Activated T-cell treated with anti-CD3 and anti-CD28 coated beads for 4 hours (primary cell): ENCODE measurements around the gene RPL27A.

Source experiments
- DNase-seq: peaks from one replicate; pipeline ENCODE4 v3.0.0-alpha.2; 2020

The RPL27A gene

GRCh38 chr11:8702598-8702915 is 20.0 kb downstream of the RPL27A start:
- DNase-seq, result no peak

- no peak for DNase-seq
Measured at GRCh38 chr11:8704136-8704535, 21.5 kb downstream of the RPL27A start.

DNA sequence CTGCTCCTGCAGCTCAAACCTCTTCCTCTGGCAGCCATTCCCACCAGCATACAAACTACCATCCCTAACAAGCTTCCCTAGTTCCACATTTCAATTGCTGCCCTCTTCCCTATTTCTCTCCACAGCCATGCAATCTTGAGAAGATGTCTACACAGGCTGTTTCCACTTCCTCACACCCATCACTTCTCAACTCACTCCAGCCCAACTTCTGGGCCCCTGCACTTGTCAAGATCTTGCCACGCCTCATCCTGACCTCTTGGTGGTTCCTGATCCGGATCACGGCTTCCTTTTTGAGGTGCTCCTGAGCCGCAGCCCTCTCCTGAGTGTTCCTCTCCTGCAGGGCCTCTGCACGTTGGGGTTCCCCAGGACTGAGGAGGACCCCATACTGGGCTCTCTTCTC is 22.6 kb downstream of the RPL27A start:
- no peak for DNase-seq

- DNase-seq, result no peak
Measured at GRCh38 chr11:8706673-8707432, 24.3 kb downstream of the RPL27A start.

DNA sequence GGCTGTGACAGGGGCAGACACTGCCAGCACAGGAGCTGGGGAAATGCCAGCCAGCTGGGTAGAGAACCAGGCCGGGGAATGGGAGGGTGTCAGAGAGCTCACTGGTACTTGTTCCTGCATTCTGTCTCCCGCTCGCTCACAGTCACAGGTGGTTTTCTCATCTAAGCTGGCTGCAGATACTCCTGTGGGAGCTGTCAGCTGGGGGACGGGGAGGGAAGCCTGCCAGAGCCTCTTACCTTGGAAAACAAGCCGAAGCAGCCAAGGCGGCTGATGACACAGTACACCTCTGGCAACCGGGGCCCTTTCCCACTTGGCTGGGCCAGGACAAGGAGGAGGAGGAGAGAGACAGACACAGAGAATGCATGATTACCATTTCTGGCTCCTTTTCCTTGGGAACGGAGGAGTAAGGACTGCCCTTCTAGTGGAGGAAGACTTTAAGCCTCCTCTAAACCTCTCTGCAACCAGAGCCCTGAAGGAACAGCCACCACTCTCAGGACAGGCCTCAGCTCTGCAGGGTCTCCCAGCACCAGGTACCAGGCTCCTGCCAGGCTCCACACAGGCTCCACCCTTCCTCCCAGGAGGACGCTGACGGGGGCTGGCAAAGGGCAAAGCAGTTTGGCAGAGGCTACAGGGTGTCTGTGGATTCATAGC is 25.1 kb downstream of the RPL27A start:
- DNase-seq, result no peak

GRCh38 chr11:8709002-8709672 is 26.5 kb downstream of the RPL27A start:
- DNase-seq, result no peak

DNA sequence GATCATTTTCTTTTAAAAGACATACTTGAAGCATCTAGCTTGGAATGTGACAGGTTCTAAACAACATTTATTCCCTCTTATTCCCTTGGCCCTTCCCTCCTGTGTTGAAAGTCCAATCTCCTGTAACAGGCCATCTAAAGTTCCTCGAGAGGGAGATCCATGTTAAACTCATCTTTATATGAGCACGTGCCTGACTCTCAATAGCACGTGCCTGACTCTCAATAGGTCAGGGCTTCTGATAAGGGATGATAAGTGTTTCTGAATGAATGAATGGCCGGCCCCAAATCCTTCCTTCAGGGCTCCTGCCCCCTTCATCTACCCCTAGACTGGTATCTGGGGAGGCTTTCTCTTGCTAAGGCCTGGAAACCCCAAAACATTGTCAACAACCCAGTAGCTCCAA is 27.2 kb downstream of the RPL27A start:
- DNase-seq, result no peak

- no peak for DNase-seq
Measured at GRCh38 chr11:8711895-8712442, 29.4 kb downstream of the RPL27A start.

- no peak for DNase-seq
Measured at GRCh38 chr11:8712506-8712905, 29.9 kb downstream of the RPL27A start.

DNA sequence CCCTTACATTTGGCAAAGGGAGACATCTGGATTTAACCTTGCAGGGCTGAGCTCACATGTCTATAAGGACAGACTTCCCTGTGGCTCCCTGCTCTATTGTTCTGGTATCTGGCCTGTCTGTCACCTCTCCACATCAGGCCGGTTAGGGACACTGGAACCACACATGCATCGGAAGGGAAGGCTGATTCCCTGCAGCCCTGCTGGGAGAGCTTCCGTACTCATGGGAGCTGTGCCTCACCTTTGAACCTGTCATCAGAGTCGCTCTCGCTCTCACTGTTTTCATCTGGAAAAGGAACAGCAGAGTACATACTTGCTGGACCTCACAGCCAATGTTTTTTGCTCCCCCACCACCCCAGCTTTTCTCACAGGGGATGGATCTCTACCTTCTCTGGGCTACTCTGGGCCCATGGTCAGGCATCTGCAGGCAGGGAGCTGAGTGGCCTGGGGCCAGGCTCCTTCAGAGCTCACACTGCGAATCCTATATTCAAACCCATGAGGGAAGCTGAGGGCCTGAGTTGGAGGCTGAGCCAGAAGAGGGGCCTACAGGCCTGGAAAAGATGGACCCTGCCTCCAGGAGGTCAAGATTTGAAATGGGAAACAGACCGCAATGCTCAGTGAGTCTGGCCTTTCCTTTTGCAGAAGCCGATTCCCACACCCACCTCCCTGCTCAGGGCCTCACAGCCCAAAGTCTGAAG is 31.3 kb downstream of the RPL27A start:
- no peak for DNase-seq

DNA sequence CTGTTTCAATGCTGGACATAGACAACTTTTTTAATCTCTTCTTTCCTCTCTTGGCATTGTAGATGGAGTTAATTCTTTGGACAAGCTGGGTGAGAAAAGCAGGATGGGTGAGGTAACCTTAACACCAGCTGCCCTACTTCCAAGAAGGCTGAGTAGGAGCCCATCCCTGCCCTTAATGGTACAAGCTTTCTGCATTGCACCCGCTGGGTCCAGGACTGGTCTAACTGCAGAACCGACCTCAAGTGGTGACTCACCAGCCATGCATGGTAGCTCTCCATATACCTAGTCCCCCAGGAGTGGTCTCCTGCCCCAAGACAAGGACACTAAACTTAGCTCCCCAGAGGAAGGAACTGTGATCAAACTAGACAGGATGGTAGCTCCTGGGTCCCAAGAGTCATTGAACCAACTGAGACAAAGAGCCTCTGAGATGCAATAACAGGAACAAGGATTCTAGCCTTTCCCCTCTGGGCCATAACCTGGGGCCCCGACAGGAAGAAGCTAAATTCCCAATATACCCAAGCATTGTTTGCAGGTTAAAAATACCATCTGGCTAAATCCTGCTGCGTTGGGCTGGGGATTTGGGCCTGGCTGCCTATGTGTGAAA is 32.1 kb downstream of the RPL27A start:
- no peak for DNase-seq

GRCh38 chr11:8715501-8715900 is 32.9 kb downstream of the RPL27A start:
- DNase-seq, result no peak

DNA sequence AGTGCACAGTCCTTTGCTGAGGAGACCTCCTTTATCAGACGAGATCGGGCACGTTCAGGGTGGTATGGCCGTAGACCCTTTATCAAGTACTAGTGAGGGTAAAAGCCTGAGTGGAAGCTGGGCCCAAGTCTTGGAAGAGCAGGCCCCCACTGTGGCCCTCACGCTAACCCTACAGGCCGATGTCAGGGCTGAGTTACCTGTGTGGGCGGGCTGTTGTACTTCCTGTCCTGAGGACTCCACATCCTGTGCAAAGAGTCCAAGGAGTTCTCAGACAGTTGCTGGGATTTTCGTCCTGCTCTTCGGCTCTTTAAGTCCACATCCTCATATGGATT is 34.9 kb downstream of the RPL27A start:
- no peak for DNase-seq

DNA sequence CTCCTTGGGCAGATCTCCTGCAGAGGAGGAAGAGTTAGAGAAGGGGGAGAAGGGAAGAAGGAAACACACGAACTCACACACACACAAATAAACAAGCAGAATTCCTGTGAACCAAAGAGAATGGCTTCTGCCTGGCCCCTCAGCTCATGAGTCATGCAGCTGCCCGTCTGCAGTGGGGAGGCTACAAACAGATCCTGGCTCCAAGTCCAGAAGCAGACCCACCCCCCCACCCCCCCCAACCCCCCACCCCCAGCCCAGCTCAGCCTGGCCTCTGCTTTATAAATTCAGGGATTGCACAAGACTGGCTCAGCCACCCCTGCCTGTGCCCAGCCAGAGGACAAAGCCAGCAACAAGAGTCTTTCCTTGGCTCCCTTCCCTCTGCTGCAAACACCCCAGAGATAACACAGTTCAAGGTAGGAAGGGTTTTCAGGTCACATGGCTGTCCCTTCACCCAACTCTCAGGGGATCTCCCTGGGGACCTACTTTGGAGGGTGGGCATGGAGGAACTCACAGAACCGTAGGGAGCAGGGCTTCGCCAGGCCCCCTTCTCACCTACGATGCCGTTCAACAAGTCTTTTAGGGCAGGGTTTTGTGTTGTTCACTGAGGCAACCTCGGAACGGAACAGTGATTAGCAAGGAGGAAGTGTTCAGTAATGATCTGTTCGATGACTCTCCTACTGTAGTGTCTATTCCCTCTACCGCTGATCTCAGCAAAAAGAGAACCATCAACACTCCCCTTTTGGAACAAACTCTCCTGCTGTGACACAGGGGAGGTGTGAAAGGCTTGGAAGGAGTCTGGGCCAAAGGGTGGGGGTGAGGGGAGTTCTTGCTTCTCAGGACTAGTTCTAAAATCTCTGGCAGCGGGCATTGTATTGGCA is 35.5 kb downstream of the RPL27A start:
- no peak for DNase-seq

- no peak for DNase-seq
Measured at GRCh38 chr11:8719211-8719649, 36.6 kb downstream of the RPL27A start.

GRCh38 chr11:8719721-8720120 is 37.1 kb downstream of the RPL27A start:
- DNase-seq, result no peak

DNA sequence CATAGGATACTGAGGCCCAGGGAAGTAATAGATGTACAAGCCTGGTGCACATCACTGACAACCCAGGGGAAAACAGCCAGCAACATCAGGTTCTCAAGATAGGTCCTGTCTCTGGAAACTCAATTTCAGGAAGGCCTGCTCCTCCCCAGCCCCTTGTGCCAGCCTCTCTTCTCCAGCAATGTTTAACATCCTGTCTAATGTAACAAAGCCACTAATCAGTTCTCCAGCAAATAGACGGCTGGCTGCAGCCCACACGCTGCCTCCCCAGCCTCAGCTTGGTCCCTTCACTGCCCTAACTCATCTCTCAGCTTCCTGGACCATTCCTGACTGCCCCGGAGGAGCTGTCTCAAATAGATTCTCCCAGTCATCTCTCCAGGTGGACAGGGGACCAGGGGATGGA is 37.8 kb downstream of the RPL27A start:
- DNase-seq, result no peak

GRCh38 chr11:8720868-8721608 is 38.4 kb downstream of the RPL27A start:
- DNase-seq, result no peak

DNA sequence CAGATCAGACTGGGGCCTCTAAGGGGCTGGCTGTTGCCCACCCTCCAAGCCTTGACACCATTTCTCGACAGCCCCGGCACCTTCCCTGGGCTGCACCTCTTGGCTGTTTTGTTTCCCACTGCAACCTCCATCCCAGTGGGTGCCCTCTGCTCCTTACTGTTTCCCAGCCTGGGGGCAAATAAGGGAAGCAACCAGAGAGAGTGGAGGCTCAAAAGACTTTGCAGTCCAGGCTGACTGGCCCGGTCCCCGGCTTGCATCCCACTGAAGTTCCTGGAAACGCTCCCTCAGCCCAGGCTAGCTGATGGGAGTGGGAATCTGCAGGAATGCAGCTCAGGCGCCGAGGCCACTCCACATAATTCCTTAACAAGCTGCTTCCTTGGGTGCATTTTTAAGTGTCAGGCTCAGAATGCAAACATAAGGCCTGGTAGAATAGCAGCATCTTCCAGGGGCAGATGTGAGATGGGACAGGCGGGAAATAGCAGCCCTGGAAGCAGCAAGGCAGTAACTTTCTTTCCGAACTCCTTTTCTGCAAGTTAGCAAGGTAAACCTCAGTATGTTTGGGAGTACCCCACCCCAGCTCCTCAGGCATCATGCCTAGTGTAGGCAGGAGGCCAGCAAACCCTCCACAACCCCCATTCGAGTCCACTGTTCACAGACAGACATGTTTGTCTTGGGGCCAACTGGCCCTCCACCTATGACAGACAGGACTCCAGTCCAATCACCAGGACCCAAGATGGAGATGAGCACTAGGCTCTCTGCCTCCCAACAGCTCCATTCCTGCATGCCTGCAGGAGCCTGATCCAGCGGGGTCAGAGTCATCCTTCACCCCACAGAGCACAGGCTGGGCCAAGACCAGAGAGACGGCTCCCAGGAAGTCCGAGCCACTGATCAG is 39.3 kb downstream of the RPL27A start:
- DNase-seq, result no peak

DNA sequence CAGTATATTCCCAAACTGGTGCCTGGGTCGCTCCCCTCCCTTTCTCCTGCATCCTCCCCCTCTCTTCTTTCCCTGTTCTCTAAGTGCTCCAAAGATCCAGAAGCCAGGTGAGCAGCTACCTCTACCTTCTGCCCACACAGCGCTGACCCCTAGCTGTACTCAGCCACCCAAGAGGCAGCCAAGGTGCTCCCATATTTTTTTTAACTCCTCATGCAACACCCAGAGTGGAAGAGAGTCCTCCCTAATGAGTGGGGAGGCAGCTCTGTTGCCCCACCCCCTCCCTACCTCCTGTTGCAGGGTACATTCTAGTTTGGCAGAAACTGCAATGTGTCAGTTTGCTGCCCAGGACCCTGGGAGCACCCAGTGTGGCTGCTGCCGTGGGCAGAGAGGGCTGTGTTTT is 40.2 kb downstream of the RPL27A start:
- DNase-seq, result no peak
